ENCODE results near the gene IL5.

DNA sequence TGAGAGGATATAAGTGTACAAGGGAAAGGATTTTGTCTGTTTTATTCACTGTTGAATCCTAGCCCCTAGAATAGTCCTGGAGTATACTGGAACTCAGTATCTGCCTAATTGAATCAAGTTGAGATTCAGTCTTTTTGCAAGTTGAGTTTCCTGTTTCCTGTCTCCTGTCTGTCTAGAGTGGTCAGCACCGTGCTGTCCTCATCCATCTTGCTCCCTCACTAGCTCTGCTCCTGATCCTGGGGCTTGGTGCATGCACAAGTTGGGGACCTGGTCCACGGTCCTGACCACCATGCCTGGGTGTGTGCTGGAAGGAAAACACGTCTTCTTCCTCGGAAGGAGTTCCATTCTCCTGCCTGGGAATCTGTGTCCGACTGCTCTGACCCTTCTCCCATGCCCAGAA lies 3.2 kb downstream of the IL5 start:
- TF ChIP-seq RAD21 (IDR thresholded peaks at IDR 0.05; ENCODE audit: low read depth) = no peak
- TF ChIP-seq, protein P1, sequence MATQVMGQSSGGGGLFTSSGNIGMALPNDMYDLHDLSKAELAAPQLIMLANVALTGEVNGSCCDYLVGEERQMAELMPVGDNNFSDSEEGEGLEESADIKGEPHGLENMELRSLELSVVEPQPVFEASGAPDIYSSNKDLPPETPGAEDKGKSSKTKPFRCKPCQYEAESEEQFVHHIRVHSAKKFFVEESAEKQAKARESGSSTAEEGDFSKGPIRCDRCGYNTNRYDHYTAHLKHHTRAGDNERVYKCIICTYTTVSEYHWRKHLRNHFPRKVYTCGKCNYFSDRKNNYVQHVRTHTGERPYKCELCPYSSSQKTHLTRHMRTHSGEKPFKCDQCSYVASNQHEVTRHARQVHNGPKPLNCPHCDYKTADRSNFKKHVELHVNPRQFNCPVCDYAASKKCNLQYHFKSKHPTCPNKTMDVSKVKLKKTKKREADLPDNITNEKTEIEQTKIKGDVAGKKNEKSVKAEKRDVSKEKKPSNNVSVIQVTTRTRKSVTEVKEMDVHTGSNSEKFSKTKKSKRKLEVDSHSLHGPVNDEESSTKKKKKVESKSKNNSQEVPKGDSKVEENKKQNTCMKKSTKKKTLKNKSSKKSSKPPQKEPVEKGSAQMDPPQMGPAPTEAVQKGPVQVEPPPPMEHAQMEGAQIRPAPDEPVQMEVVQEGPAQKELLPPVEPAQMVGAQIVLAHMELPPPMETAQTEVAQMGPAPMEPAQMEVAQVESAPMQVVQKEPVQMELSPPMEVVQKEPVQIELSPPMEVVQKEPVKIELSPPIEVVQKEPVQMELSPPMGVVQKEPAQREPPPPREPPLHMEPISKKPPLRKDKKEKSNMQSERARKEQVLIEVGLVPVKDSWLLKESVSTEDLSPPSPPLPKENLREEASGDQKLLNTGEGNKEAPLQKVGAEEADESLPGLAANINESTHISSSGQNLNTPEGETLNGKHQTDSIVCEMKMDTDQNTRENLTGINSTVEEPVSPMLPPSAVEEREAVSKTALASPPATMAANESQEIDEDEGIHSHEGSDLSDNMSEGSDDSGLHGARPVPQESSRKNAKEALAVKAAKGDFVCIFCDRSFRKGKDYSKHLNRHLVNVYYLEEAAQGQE (IDR thresholded peaks at IDR 0.05; ENCODE audit: low read depth) = no peak
- no peak for TF ChIP-seq EP300 (IDR thresholded peaks at IDR 0.05; ENCODE audit: borderline replicate concordance)
- TF ChIP-seq EGR1 (IDR thresholded peaks at IDR 0.05) = no peak
- TF ChIP-seq TCF12 (IDR thresholded peaks at IDR 0.05; ENCODE audit: low read depth) = no peak
- no peak for TF ChIP-seq TEAD4 (IDR thresholded peaks at IDR 0.05)

All from Ishikawa (cell line).